GM19467 (cell line): ENCODE results near the gene CSGALNACT2.
A peak's percentile ranks its signal among the peaks of the same experiment; 100 is the strongest.

Experiments
- ATAC-seq: cut with Tn5 transposase; IDR thresholded peaks from one replicate; pipeline ENCODE4 v1.9.1; 2021; ENCODE audit warnings: mild to moderate bottlenecking, moderate library complexity; ENCODE audit not compliant: unreplicated experiment

Gene CSGALNACT2

GRCh38 chr10:43111921-43112607, 26.2 kb upstream of the CSGALNACT2 start:
- ATAC-seq, result no peak

- no peak for ATAC-seq
Measured at GRCh38 chr10:43112608-43112961, 25.7 kb upstream of the CSGALNACT2 start.

- no peak for ATAC-seq
Measured at GRCh38 chr10:43113201-43114087, 24.8 kb upstream of the CSGALNACT2 start.

DNA sequence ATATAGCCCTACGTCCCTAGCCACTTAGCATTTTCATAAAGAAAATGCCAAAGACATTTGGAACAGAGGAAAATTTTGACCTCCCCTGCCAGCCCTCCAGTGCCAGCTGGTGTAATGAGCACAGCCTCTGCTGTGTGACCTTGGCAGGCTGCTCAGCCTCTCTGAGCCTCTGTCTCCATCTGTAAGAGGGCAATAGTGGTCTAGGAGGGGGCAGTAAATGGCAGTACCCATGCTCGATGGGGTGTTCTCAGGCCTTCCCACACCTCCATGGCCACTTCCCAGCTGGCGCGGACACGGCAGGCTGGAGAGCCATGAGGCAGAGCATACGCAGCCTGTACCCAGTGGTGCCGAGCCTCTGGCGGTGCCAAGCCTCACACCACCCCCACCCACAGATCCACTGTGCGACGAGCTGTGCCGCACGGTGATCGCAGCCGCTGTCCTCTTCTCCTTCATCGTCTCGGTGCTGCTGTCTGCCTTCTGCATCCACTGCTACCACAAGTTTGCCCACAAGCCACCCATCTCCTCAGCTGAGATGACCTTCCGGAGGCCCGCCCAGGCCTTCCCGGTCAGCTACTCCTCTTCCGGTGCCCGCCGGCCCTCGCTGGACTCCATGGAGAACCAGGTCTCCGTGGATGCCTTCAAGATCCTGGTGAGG, 24.0 kb upstream of the CSGALNACT2 start:
- no peak for ATAC-seq

DNA sequence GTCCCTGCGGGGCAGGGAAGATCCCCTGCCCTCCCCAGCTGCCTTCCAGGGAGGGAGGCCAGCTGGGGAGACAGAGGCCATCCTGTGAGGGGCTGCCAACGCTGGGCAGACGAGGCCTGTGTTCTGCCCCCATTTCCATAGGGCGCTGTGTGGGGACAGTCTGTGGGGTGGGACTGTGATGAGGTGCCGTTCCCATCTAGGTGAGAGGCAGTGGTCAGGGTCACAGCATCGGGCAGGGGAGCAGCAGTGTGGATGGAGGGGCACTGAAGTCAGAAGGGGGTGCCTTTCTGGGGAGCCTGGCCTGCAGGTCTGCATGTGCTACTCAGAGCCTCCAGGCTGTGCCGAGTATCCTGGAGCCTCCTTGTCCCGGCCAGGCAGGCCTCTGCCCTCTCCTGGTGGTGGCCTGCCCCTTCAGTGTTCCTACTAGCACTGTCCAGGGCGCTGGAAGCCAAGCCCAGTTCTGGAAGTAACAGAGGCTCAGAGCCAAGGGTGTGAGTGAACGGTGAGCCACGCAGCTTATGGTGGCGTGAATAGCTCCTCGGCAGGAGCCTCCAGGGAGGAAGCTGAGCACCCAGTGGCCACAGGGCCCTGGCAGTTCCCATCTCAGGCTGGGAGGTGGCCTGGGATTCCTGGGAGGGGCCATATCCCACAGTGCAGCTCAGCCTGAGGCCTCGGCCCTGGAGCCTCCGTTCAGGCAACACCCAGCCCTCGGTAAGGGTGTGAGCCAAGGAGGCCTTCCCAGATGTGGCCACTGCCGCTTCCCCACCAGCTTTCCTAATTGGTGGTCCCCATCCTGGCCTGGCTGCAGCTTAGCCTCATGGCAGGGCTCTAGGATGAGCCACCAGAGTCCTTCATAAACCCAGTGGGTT, 23.3 kb upstream of the CSGALNACT2 start:
- no peak for ATAC-seq

GRCh38 chr10:43115881-43116595, 22.2 kb upstream of the CSGALNACT2 start:
- no peak for ATAC-seq

DNA sequence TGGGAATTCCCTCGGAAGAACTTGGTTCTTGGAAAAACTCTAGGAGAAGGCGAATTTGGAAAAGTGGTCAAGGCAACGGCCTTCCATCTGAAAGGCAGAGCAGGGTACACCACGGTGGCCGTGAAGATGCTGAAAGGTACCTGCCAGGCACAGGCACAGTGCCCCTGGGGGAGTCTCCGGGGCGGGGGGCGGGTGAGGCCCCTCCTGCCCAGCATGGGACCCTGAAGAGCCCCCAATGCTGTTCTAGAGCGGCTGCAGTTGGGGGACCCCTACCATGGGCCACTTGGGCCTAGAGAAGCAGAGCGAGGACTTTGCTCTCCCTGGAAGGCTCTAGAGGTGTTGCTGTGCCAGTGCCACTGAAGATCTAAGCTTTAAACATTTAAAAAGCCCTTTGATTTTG, 21.6 kb upstream of the CSGALNACT2 start:
- no peak for ATAC-seq

DNA sequence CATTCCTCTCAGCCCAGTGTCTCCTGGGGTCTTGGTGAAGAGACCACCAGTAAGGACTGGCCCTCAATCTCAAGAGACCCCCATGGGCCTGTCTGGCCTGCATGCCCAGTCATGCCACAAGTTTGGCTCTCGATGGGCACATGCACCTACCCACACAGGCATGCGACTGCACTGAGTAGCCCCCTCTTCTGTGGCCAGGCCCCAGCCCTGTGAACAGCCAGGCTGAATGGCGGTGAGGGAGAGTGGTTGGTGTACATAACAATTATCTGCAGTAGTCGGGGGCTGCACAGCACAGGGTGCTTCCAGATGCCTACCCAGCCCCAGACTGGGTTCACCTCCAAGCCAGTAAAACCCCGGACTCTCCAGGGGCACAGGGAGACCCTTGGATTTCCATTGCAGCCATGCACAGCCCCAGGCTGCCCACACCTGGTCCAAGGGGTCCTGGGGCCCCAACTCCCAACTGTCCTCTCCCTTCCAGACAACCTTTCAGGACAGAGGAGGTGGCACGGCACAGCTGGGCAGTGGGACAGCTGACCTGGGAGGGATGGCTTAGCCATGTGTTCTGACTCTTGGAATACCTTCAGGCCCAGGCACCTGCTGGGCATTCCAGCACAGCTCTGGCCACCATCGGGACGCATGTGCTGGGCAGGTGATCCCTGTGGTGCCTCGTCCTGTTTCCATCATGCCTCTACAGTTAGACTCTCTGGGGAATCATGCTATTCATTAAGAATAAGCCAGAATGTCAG, 21.0 kb upstream of the CSGALNACT2 start:
- ATAC-seq, result no peak

DNA sequence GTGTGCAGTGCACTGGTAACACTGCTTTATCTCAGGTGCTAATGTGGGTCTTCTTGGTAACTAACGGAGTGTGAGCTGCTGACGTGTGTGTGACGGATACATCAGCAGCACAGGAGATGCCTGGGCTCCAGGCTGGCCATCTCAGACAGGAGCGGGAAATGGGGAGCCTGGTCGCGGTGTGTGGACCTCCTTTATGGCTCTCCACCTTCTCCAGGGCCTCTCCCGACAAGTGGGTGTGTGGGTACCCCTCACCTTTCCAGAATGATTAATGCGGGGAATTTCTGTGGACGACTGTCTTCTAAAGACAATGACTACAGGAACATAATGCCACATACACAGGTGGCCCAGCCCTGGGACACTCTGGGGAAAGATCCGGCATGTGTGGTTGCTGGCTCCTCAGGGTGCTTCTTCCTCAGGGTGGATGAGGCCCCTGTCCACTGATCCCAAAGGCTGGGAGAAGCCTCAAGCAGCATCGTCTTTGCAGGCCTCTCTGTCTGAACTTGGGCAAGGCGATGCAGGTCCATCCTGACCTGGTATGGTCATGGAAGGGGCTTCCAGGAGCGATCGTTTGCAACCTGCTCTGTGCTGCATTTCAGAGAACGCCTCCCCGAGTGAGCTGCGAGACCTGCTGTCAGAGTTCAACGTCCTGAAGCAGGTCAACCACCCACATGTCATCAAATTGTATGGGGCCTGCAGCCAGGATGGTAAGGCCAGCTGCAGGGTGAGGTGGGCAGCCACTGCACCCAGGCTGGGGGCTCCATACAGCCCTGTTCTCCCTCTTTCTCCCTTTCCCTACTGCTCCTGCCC, 20.3 kb upstream of the CSGALNACT2 start:
- ATAC-seq, result no peak

DNA sequence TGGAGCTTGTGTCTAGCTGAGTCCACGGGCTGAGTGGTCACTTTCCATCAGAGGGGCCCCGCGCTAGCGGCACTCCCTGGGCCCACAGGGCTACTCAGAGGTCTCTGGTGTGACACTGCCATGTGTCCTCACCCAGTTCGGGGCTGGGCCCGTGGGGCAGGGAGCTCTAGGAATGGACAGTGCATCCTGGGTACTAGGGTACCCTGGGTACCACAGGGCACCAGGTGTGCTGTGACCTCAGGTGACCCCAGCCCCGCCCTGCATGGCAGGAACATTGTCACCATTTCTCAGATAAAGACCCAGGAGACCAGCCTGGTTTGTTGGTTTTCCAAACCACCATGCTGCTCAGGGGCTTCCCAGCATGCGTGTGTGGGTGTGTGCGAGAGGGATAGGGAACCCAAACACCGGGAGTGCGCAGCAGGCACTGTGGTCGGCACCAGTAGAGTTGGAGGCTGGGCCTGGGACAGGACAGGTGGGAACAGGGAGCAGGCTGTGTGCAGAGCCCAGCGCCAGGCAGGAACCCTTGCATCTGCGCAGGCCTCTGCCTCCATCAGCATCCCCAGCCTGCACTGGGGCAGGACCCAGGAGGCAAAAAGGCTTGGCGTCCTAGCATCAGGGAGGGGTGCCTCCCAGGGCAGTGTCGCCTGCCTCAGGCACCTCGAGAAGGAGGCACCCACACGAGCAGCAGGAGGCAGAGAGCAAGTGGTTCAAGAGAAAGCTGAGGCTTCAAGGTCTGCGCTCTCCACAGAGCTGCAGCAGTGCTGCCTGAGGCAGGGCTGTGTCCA, 19.4 kb upstream of the CSGALNACT2 start:
- no peak for ATAC-seq

GRCh38 chr10:43119416-43120115, 18.7 kb upstream of the CSGALNACT2 start:
- ATAC-seq, result no peak

GRCh38 chr10:43120116-43120928, 17.9 kb upstream of the CSGALNACT2 start:
- no peak for ATAC-seq

GRCh38 chr10:43120929-43121314, 17.3 kb upstream of the CSGALNACT2 start:
- ATAC-seq, result peak; percentile 80

- ATAC-seq, result no peak
Measured at GRCh38 chr10:43121444-43121843, 16.8 kb upstream of the CSGALNACT2 start.

- no peak for ATAC-seq
Measured at GRCh38 chr10:43122096-43122495, 16.1 kb upstream of the CSGALNACT2 start.

DNA sequence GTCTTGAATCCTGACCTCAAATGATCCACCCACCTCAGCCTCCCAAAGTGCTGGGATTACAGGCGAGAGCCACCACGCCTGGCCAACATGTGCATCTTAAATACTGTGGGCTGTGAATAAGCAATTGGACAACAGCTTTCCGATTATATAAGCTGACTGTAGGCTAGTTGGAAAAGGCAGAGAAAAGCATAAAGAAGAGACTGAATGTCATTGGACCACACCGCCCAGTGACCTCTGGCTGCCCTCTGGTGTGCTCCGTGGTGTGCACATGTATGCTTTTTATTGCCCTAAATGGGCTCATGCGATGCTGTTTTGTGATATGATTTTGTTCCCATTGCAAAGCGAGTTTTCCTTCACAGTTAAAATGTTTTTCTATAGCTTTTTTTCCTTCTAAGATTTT, 15.4 kb upstream of the CSGALNACT2 start:
- no peak for ATAC-seq
